Peyer's patch (tissue), 4 donors: Measurements from ENCODE around the gene RSAD2.

Source experiments
- CTCF ChIP-seq, 6 experiments: fragments of 450-650 bp in 4 of 6; fragments of 200-600 bp in 2 of 6; sonication (generic) in 1 of 6; IDR thresholded peaks; one replicate each; pipeline ENCODE4 v1.5.1; 2017 to 2019; ENCODE audit warnings: antibody characterized with exemption in 6 of 6, mild to moderate bottlenecking in 3 of 6, moderate library complexity in 1 of 6
- POLR2A ChIP-seq, 2 donors: fragments of 450-650 bp; IDR thresholded peaks; one replicate each; pipeline ENCODE4 v1.5.1; 2017; ENCODE audit warnings: antibody characterized with exemption in 2 of 2, mild to moderate bottlenecking in 2 of 2, moderate library complexity in 2 of 2

DNA sequence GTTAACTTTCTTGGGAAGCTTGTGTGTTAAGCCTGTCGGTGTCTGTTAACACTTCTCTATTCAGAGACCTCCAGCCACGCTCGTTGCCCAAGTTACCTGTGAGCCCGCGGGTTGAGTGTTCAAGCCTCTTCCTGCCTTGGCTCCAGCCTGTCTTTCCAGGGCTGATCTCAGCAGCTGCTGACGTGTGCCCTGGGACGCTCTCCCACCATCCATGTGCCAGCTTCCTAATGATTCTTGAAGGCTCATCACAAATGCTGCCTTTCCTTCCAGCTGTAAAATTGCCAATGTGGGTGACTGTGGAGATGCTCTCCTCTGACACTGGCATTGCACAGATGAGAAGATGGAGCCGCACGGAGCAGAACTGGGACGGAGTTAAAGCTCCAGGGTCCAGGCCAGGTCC, 45.7 kb downstream of the RSAD2 start:
- no peak for TF ChIP-seq CTCF (IDR thresholded peaks at IDR 0.05)
- no peak for TF ChIP-seq POLR2A (IDR thresholded peaks at IDR 0.05)
